BE2C (cell line): ENCODE data around the gene MYO3A.

Experiments used
- DNase-seq: peaks from one replicate; pipeline ENCODE4 v3.0.0-alpha.2; 2020
- H3K27me3 ChIP-seq: fragments of 250-450 bp; sonication (Bioruptor Pico); 2 replicates; pipeline ENCODE4 v1.5.1; 2020; ENCODE audit warnings: mild to moderate bottlenecking
- H3K36me3 ChIP-seq: fragments of 250-450 bp; sonication (Bioruptor Pico); 2 replicates; pipeline ENCODE4 v1.5.1; 2020; ENCODE audit warnings: mild to moderate bottlenecking
- H3K4me1 ChIP-seq: fragments of 250-450 bp; sonication (Bioruptor Pico); 2 replicates; pipeline ENCODE4 v1.5.1; 2020
- H3K4me3 ChIP-seq: 2 replicates; pipeline ENCODE4 v1.5.1; 2011; ENCODE audit warnings: low read depth, low read length
- H3K9me3 ChIP-seq: fragments of 250-450 bp; sonication (Bioruptor Pico); 2 replicates; pipeline ENCODE4 v1.5.1; 2020
- CTCF ChIP-seq: IDR thresholded peaks from 2 replicates; pipeline ENCODE4 v1.5.1; 2012; ENCODE audit warnings: mild to moderate bottlenecking, low read depth, low read length

MYO3A gene

GRCh38 chr10:26199841-26200240 is 265.8 kb downstream of the MYO3A start:
- Histone ChIP-seq H3K4me1 (no peaks in the 10 kb centered on the region), H3K36me3 (no peaks in the 10 kb centered on the region), H3K9me3 (no peaks in the 10 kb centered on the region), H3K4me3 (no peak overlapping the region), H3K27me3 (no peaks in the 10 kb centered on the region)
- no peak for DNase-seq
- TF ChIP-seq CTCF = no peak

- Histone ChIP-seq H3K4me1 (no peaks in the 10 kb centered on the region), H3K36me3 (no peaks in the 10 kb centered on the region), H3K9me3 (no peaks in the 10 kb centered on the region), H3K27me3 (no peaks in the 10 kb centered on the region), H3K4me3 (no peak overlapping the region)
- no peak for TF ChIP-seq CTCF
- no peak for DNase-seq
Observed at GRCh38 chr10:26205223-26205622, 271.2 kb downstream of the MYO3A start.

GRCh38 chr10:26211781-26212444 is 277.9 kb downstream of the MYO3A start:
- Histone ChIP-seq H3K4me3 (no peak overlapping the region), H3K36me3 (no peaks in the 10 kb centered on the region), H3K27me3 (peaks cover 43% of the 10 kb centered on the region), H3K4me1 (no peaks in the 10 kb centered on the region), H3K9me3 (no peaks in the 10 kb centered on the region)
- no peak for DNase-seq
- TF ChIP-seq CTCF = no peak

GRCh38 chr10:26212511-26212910 is 278.5 kb downstream of the MYO3A start:
- Histone ChIP-seq H3K4me1 (no peaks in the 10 kb centered on the region), H3K36me3 (no peaks in the 10 kb centered on the region), H3K9me3 (no peaks in the 10 kb centered on the region), H3K27me3 (peaks cover 49% of the 10 kb centered on the region), H3K4me3 (no peak overlapping the region)
- no peak for DNase-seq
- no peak for TF ChIP-seq CTCF

GRCh38 chr10:26213157-26213800 is 279.2 kb downstream of the MYO3A start:
- no peak overlapping the region for H3K4me3 ChIP-seq
- no peaks in the 10 kb centered on the region for H3K4me1 ChIP-seq
- DNase-seq = no peak
- H3K27me3 ChIP-seq = peaks cover 56% of the 10 kb centered on the region
- TF ChIP-seq CTCF = no peak
- H3K36me3 ChIP-seq = no peaks in the 10 kb centered on the region
- H3K9me3 ChIP-seq = no peaks in the 10 kb centered on the region

- Histone ChIP-seq H3K36me3 (no peaks in the 10 kb centered on the region), H3K9me3 (no peaks in the 10 kb centered on the region), H3K27me3 (peaks cover 64% of the 10 kb centered on the region), H3K4me3 (no peak overlapping the region), H3K4me1 (no peaks in the 10 kb centered on the region)
- DNase-seq = no peak
- TF ChIP-seq CTCF = no peak
Observed at GRCh38 chr10:26214004-26214403, 280.0 kb downstream of the MYO3A start.
